Liver (tissue), 3 donors: ENCODE measurements around the gene HIPK2.

Experiments
- RAD21 ChIP-seq, 2 donors: IDR thresholded peaks; 2 replicates each; pipeline ENCODE4 v1.6.1; 2016; ENCODE audit warnings: antibody characterized with exemption in 2 of 2, mild to moderate bottlenecking in 2 of 2
- TAF1 ChIP-seq: conservative IDR thresholded peaks from 2 replicates; pipeline ENCODE4 v1.6.1; 2016; ENCODE audit warnings: antibody characterized with exemption, mild to moderate bottlenecking
- TF ChIP-seq, protein P1 (sequence below): fragments of 150-350 bp; IDR thresholded peaks from 2 replicates; pipeline ENCODE4 v1.5.1; 2017; ENCODE audit warnings: improper control_type of control experiment, low read depth, low read length; ENCODE audit not compliant: missing input control
- TF ChIP-seq, protein P2 (sequence below): IDR thresholded peaks from 2 replicates; pipeline ENCODE4 v1.6.1; 2016; ENCODE audit warnings: antibody characterized with exemption
- TF ChIP-seq, protein P3 (sequence below): IDR thresholded peaks from 2 replicates; pipeline ENCODE4 v1.6.1; 2016; ENCODE audit warnings: antibody characterized with exemption, mild to moderate bottlenecking
- donor health status: healthy.
- donor health status: healthy.

DNA sequence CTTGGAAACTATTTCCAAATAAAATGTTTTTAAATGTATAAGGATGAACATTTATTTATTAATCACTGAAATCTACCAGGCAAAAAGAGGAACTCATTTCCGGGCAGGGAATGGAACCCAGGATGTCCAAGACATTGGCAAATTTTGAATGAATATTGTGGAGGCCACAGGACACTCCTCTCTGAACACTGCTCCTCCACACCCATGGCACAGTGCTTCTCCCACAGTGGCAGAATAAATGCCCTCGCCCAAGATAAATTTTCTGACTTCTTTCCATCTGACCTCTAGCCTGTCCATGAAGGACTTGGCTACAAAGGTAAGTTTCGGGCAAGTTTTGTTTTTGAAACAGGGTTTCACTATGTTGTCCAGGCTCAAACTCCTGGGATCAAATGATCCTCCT is 39.0 kb downstream of the HIPK2 start:
- TF ChIP-seq, protein P1, sequence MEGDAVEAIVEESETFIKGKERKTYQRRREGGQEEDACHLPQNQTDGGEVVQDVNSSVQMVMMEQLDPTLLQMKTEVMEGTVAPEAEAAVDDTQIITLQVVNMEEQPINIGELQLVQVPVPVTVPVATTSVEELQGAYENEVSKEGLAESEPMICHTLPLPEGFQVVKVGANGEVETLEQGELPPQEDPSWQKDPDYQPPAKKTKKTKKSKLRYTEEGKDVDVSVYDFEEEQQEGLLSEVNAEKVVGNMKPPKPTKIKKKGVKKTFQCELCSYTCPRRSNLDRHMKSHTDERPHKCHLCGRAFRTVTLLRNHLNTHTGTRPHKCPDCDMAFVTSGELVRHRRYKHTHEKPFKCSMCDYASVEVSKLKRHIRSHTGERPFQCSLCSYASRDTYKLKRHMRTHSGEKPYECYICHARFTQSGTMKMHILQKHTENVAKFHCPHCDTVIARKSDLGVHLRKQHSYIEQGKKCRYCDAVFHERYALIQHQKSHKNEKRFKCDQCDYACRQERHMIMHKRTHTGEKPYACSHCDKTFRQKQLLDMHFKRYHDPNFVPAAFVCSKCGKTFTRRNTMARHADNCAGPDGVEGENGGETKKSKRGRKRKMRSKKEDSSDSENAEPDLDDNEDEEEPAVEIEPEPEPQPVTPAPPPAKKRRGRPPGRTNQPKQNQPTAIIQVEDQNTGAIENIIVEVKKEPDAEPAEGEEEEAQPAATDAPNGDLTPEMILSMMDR = no peak
- TF ChIP-seq, protein P2, sequence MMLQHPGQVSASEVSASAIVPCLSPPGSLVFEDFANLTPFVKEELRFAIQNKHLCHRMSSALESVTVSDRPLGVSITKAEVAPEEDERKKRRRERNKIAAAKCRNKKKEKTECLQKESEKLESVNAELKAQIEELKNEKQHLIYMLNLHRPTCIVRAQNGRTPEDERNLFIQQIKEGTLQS = no peak
- TF ChIP-seq, protein P3, sequence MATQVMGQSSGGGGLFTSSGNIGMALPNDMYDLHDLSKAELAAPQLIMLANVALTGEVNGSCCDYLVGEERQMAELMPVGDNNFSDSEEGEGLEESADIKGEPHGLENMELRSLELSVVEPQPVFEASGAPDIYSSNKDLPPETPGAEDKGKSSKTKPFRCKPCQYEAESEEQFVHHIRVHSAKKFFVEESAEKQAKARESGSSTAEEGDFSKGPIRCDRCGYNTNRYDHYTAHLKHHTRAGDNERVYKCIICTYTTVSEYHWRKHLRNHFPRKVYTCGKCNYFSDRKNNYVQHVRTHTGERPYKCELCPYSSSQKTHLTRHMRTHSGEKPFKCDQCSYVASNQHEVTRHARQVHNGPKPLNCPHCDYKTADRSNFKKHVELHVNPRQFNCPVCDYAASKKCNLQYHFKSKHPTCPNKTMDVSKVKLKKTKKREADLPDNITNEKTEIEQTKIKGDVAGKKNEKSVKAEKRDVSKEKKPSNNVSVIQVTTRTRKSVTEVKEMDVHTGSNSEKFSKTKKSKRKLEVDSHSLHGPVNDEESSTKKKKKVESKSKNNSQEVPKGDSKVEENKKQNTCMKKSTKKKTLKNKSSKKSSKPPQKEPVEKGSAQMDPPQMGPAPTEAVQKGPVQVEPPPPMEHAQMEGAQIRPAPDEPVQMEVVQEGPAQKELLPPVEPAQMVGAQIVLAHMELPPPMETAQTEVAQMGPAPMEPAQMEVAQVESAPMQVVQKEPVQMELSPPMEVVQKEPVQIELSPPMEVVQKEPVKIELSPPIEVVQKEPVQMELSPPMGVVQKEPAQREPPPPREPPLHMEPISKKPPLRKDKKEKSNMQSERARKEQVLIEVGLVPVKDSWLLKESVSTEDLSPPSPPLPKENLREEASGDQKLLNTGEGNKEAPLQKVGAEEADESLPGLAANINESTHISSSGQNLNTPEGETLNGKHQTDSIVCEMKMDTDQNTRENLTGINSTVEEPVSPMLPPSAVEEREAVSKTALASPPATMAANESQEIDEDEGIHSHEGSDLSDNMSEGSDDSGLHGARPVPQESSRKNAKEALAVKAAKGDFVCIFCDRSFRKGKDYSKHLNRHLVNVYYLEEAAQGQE = no peak
- TF ChIP-seq RAD21 (IDR thresholded peaks at IDR 0.05) (no peak), TAF1 (no peak)
